Activated naive CD4-positive, alpha-beta T cell treated with anti-CD3 and anti-CD28 coated beads for 36 hours (primary cell): Measurements from ENCODE around the gene FAM9A. TPM values are rescaled to one million over a fixed set of nuclear protein-coding genes. Genes with fewer than 3 reads are reported as not detected.
"Not testable (repeated sequence)": the region's sequence is repeated elsewhere in the genome, so short reads cannot be mapped to it uniquely, and the experiment has no call there.

Experiments
- CTCF ChIA-PET: fragments of 350-600 bp; sonication (Branson Sonifier 250); formaldehyde crosslinking; loops from one replicate; lab custom pipeline; 2021; ENCODE audit warnings: antibody characterized with exemption; lab: Charles Lee
- DNase-seq: peaks from one replicate; pipeline ENCODE4 v3.0.0-alpha.2; 2020
- H3K27ac Mint-ChIP-seq: one replicate; pipeline ENCODE4 v1.8.0; 2021; ENCODE audit warnings: mild to moderate bottlenecking, mixed read lengths
- H3K27me3 Mint-ChIP-seq: one replicate; pipeline ENCODE4 v1.8.0; 2021; ENCODE audit warnings: low read depth, mixed read lengths
- H3K36me3 Mint-ChIP-seq: one replicate; pipeline ENCODE4 v1.8.0; 2021; ENCODE audit warnings: low read depth, mixed read lengths
- H3K4me1 Mint-ChIP-seq: one replicate; pipeline ENCODE4 v1.8.0; 2021; ENCODE audit warnings: low read depth, mixed read lengths
- H3K4me3 Mint-ChIP-seq: one replicate; pipeline ENCODE4 v1.8.0; 2021; ENCODE audit warnings: mild to moderate bottlenecking, moderate library complexity, mixed read lengths
- H3K9me3 Mint-ChIP-seq: one replicate; pipeline ENCODE4 v1.8.0; 2021; ENCODE audit warnings: mixed read lengths
- intact Hi-C: fragments of 100-400 bp; cut with micrococcal nuclease; formaldehyde crosslinking; loops from one replicate; pipeline ENCODE4 v1.15.1; 2023
- total RNA-seq, 2 experiments: library from RNA; stranded (reverse); gene quantifications; one replicate each; pipeline ENCODE4 v1.2.3, GENCODE V29; 2021

FAM9A gene
- total RNA-seq, 2 experiments from 2014 or later, result not detected

DNA sequence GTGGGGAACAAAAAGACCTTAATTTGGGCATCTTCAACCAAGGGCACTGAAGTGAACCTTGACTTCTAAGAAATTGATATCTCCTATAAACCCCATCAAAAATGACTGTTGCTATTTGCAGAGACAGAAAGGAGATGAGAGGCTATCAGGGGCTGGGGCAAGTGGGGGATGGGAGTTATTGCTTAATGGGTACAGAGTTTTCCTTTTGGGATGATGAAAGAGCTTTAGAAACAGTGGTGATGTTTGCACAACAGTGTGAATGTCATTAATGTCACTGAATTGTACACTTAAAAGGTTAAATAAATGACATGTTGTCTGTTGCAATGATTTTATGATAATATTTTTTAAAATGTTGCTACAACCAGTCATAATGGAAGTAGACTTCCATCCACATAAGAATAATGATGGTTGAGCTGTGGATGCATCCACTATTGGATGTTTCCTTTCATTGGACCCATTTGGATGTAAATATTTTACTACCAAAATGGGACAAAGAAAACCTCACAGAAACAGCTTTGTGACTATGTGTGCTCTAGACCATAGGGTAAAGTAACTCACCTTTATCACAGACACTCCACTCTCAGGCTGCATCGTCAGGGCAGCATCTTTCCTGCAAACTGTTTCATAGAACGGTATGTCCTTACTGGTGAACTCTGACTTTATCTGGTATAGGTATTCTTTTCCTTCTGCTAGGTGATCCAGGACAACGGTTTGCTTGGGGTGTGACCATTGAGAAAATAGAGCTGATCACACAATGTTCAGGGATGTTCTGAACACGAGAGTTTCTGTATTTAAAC is 31.6 kb upstream of the FAM9A start:
- no peak overlapping the region for H3K27ac Mint-ChIP-seq
- no peak for DNase-seq
- CTCF ChIA-PET, result no interaction called here
- no peaks in the 10 kb centered on the region for H3K36me3 Mint-ChIP-seq
- intact Hi-C loops, result no loop called here
- no peak overlapping the region for H3K4me3 Mint-ChIP-seq
- peaks cover 7% of the 10 kb centered on the region for H3K27me3 Mint-ChIP-seq
- no peaks in the 10 kb centered on the region for H3K9me3 Mint-ChIP-seq
- H3K4me1 Mint-ChIP-seq, result no peaks in the 10 kb centered on the region

DNA sequence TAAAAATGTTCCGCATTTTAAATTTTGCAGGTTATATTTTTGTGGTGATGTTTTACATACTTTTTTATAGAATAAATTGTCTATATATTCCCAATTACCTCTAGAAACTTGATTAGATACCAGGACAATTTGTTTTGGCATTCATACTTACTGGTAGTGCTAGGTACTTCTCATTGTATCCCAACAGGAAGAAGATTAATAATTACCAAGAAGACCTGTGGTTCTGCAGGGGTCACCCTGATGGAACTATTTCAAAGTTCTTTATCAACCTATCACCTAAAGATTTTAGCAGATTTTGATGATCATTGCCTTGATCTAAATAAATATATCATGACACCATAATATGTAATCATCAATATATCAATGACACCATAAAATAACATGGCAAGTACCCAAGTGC is 22.5 kb upstream of the FAM9A start:
- intact Hi-C loops, result loop anchor here (5.0 to 10.0 kb wide), 2 partner anchors 529 to 641 kb away; partner anchors contain the start of gene TBL1X
- CTCF ChIA-PET, result no interaction called here
- peaks cover 2% of the 10 kb centered on the region for H3K27me3 Mint-ChIP-seq
- no peaks in the 10 kb centered on the region for H3K4me1 Mint-ChIP-seq
- no peaks in the 10 kb centered on the region for H3K36me3 Mint-ChIP-seq
- DNase-seq, result no peak
- H3K27ac Mint-ChIP-seq, result no peak overlapping the region
- no peaks in the 10 kb centered on the region for H3K9me3 Mint-ChIP-seq
- H3K4me3 Mint-ChIP-seq, result no peak overlapping the region

DNA sequence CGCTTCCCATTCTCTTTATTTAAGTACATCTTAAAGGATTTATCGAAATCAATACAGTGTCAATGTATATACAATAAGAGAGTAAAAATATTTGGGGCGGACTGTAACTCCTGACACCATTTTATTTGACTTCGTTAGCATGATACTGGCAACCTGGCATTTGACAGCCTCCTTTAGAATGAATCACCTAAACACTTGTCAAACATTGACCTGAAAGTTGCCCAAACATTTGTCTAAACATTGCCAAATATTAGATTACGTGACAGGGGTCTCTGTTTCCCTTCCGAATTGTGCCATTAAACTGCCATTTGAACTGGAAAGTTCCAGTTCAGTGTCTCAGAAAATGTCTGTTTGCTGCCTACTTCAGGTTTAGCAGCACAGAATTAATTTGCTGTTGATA is 20.8 kb upstream of the FAM9A start:
- Mint-ChIP-seq H3K27me3 (peaks cover 2% of the 10 kb centered on the region), H3K4me3 (no peak overlapping the region), H3K9me3 (no peaks in the 10 kb centered on the region), H3K4me1 (no peaks in the 10 kb centered on the region), H3K27ac (no peak overlapping the region), H3K36me3 (no peaks in the 10 kb centered on the region)
- intact Hi-C loops, result loop anchor here (5.0 to 10.0 kb wide), 2 partner anchors 530 to 643 kb away; partner anchors contain the start of gene TBL1X
- DNase-seq, result no peak
- CTCF ChIA-PET, result no interaction called here

DNA sequence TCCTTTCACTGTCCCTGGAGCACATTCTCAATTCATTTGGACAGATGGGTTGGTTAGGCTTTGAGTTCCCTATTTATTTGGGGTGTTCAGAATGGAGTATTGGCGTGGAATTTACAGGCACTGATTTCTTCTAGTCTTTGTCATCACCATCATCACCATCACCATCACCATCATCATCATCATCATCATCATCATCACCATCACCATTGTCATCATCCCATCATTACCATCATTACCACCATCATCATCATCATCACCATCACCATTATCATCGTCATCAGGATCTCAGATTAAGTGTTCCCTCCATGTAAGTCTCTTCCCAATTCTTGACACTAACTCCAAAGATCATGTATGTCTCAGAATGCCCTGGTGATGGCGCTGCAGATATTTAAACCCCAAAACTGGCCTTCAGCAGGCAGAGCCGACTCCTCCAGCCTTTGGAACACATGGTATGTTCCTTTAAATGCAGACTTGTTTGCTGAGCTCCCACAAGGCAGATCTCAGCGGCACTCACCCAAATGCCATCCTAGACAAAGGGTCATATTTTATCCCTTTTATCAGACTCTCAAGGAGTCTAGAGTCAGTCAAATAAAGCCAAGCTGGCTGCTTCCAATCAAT is 19.8 kb upstream of the FAM9A start:
- H3K4me1 Mint-ChIP-seq, result no peaks in the 10 kb centered on the region
- no peaks in the 10 kb centered on the region for H3K36me3 Mint-ChIP-seq
- intact Hi-C loops, result loop anchor here (5.0 to 10.0 kb wide), 2 partner anchors 531 to 644 kb away; partner anchors contain the start of gene TBL1X
- no peak overlapping the region for H3K4me3 Mint-ChIP-seq
- peak; percentile 8 for DNase-seq
- no peaks in the 10 kb centered on the region for H3K9me3 Mint-ChIP-seq
- CTCF ChIA-PET, result no interaction called here
- no peak overlapping the region for H3K27ac Mint-ChIP-seq
- H3K27me3 Mint-ChIP-seq, result peaks cover 2% of the 10 kb centered on the region

DNA sequence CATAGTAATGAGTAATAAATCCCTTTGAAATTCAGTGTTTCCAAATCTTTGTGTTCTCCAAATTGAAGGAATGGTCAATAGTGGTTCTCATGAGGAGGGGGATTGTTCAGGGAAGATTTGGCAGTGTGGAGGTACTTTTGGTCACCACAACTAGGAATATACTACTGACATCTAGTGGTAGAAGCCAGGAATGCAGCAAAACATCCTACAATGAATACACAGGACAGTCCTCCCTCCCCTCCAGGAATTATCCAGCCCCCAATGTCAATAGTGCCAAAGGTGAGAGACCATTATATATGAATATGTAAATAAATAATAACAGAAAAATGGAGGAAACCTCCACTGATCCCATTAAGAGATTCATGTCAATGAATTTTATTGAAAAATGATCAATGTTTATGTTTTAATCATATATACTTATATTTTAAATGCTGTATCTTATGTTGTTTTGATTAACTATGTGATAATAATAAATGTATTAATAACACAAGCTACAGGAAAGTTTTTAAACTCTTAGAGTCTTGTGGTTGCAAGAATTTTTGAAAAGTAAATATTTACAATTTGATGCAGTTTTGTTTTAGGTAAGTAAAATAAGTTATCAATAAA is 14.4 kb upstream of the FAM9A start:
- peak; percentile 8 for DNase-seq
- no peaks in the 10 kb centered on the region for H3K4me1 Mint-ChIP-seq
- no peak overlapping the region for H3K4me3 Mint-ChIP-seq
- CTCF ChIA-PET, result interaction anchor here (0.8 to 1.2 kb wide), 3 partner anchors 31 to 66 kb away, joined by 3 to 5 read pairs (median 4); no protein-coding TSS in a partner anchor
- H3K9me3 Mint-ChIP-seq, result no peaks in the 10 kb centered on the region
- no peak overlapping the region for H3K27ac Mint-ChIP-seq
- intact Hi-C loops, result loop anchor here (1.0 to 5.0 kb wide), 6 partner anchors 33 to 1182 kb away; no protein-coding TSS in a partner anchor
- H3K36me3 Mint-ChIP-seq, result no peaks in the 10 kb centered on the region
- no peaks in the 10 kb centered on the region for H3K27me3 Mint-ChIP-seq

DNA sequence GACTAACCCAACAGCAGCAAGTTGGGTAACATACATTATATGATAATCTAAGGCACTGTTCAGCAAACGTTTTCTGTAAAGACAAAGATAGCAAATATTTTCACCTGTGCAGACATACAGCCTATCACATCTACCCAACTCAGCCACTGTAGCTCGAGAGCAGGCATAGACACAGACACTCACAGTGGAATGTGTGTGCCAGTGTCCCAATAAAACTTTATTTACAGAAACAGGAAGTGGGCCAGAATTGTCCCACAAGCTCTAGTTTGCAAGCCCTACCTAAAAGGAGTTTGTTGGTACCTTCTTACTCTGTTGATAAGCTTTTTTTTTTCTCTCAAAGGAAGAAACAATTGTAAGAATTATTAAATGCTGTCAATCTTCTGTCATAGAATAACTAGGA is 11.9 kb upstream of the FAM9A start:
- H3K4me3 Mint-ChIP-seq, result no peak overlapping the region
- H3K36me3 Mint-ChIP-seq, result no peaks in the 10 kb centered on the region
- intact Hi-C loops, result no loop called here
- H3K4me1 Mint-ChIP-seq, result no peaks in the 10 kb centered on the region
- CTCF ChIA-PET, result interaction anchor here (0.6 to 0.7 kb wide), 2 partner anchors 77 to 1317 kb away, joined by 3 read pairs; no protein-coding TSS in a partner anchor
- H3K27ac Mint-ChIP-seq, result no peak overlapping the region
- no peak for DNase-seq
- no peaks in the 10 kb centered on the region for H3K27me3 Mint-ChIP-seq
- no peaks in the 10 kb centered on the region for H3K9me3 Mint-ChIP-seq

DNA sequence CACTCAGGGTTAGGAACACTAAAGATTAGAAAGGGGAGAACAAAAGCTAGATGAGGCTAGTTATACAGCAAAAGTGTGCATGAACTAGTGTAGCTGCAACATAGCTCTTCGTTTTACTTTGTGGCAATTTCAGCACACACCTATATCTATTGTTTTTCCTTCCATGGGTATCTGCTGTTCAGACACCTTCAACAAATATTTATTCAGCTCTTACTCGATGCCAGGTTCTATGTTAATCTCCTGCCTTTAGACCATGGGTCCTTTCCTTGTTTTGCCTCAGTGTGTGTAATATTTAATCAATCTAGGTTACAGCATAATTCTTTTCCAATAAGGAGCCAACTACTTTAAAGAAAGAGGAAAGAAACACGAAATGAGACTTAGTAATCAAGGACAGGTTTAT is 10.4 kb upstream of the FAM9A start:
- DNase-seq, result no peak
- intact Hi-C loops, result no loop called here
- H3K4me1 Mint-ChIP-seq, result no peaks in the 10 kb centered on the region
- H3K9me3 Mint-ChIP-seq, result no peaks in the 10 kb centered on the region
- H3K27me3 Mint-ChIP-seq, result no peaks in the 10 kb centered on the region
- H3K36me3 Mint-ChIP-seq, result no peaks in the 10 kb centered on the region
- CTCF ChIA-PET, result interaction anchor here (0.9 kb wide), 1 partner anchor 8 kb away, joined by 3 read pairs; no protein-coding TSS in a partner anchor
- H3K4me3 Mint-ChIP-seq, result no peak overlapping the region
- no peak overlapping the region for H3K27ac Mint-ChIP-seq

DNA sequence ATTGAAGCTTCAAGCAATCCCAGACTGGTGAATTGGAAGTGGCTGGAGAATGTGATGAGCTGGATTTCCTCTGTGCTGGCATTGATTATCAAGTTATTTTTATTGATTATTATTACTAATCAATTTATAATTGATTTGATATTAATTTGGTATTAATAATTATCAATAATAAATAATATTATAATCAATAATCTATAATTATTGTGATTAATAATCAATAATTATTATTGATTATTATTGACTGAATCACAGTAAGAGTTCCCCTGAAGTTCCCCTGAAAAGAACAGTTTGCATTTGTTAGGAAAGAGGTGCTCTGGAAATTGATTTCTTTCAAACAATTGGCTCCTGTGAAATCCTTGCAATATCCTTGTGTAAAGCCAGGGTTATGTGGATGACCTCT is 7.5 kb upstream of the FAM9A start:
- Mint-ChIP-seq H3K27me3 (no peaks in the 10 kb centered on the region), H3K4me1 (no peaks in the 10 kb centered on the region), H3K27ac (no peak overlapping the region), H3K36me3 (no peaks in the 10 kb centered on the region), H3K4me3 (no peak overlapping the region), H3K9me3 (no peaks in the 10 kb centered on the region)
- DNase-seq, result no peak
- intact Hi-C loops, result no loop called here
- CTCF ChIA-PET, result no interaction called here

DNA sequence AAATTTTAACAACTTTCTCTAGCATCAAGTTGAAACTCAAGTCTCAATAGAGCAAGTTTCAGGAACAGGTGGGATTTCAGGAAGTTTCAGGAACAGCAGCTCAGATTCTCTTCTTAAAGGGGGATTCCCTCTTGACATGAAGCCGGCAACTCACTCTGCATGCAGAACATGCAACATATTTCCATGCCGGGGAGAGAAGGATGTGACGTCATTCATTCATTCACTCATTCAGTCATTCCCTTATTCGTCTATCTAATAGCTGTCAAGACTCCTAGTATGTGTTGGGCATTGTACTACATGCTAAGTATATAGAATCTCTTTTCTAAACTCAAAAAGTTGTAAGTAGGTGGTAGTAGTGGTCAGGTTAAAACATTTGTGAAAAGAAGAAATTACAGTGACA is 4.8 kb upstream of the FAM9A start:
- Mint-ChIP-seq H3K27me3 (no peaks in the 10 kb centered on the region), H3K36me3 (no peaks in the 10 kb centered on the region), H3K4me3 (no peak overlapping the region), H3K9me3 (no peaks in the 10 kb centered on the region), H3K4me1 (no peaks in the 10 kb centered on the region), H3K27ac (no peak overlapping the region)
- DNase-seq, result no peak
- intact Hi-C loops, result no loop called here
- CTCF ChIA-PET, result no interaction called here

DNA sequence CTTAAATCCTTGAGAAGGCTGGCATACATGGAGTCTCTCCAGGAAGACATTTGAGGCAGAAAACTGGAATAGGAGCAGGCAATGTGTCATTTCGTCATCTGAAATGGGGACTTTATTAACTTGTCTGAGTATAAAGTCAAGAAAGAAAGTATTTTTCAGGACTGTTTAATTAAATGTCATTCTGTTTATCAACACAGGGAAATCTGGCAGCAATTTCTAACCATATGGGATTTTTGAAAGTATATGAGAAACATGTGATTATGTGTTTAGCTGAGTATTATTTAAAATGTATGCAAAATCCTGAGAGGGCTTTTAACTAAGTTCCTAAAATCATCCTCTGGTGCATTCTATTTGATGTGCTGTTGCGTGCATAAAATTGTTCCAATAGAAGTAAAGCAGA is 3.9 kb upstream of the FAM9A start:
- H3K36me3 Mint-ChIP-seq, result no peaks in the 10 kb centered on the region
- H3K4me3 Mint-ChIP-seq, result no peak overlapping the region
- no peaks in the 10 kb centered on the region for H3K4me1 Mint-ChIP-seq
- H3K27ac Mint-ChIP-seq, result no peak overlapping the region
- no peaks in the 10 kb centered on the region for H3K27me3 Mint-ChIP-seq
- intact Hi-C loops, result no loop called here
- no peak for DNase-seq
- H3K9me3 Mint-ChIP-seq, result no peaks in the 10 kb centered on the region
- CTCF ChIA-PET, result no interaction called here

DNA sequence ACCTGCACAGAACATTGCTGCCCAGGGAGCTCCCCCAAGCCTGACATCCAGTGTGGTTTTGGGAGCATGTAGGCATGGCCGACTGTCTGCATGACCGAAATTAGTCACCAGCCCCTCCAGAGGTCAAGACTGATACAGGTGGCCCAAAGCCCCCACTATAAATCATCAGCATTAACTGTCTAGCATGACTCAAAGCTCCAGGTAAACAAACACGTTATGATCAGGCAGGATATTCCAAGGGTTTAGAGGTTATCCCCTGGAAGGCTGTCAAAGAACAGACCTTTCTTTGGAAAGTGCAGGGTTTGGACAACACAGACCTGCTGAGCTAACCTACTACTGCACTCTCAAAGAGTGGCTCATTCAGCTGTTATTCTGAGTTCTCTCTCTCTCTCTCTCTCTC is 2.1 kb upstream of the FAM9A start:
- Mint-ChIP-seq H3K27me3 (no peaks in the 10 kb centered on the region), H3K9me3 (no peaks in the 10 kb centered on the region), H3K4me3 (no peak overlapping the region), H3K27ac (no peak overlapping the region), H3K36me3 (no peaks in the 10 kb centered on the region), H3K4me1 (no peaks in the 10 kb centered on the region)
- no peak for DNase-seq
- intact Hi-C loops, result no loop called here
- CTCF ChIA-PET, result no interaction called here

DNA sequence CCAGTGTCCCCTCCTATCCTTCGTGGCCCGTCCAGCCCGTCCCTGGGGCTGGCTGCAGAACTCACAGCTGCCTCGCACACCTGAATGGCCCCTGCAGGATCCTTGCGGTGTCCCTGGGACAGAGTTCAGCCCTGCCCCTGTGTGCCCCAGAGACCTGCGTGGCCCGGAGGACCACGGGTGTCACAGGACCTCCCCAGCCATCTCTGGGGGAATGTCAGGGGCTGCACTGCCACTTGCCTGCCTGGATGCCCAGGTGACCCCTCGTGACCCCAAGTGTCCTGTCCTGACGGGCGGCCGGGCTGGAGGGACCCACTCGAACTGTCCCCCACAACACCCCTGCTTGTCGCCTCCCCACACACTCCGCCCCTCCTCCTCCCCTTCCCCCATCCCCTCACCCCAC is 832 bp downstream of the FAM9A start:
- H3K27me3 Mint-ChIP-seq, H3K4me1 Mint-ChIP-seq, H3K36me3 Mint-ChIP-seq, H3K27ac Mint-ChIP-seq, intact Hi-C loops, DNase-seq, CTCF ChIA-PET, H3K9me3 Mint-ChIP-seq, H3K4me3 Mint-ChIP-seq: not testable (repeated sequence)
